Osteoblast (primary cell): ENCODE data around the gene EXD3. TPM values are rescaled to one million over a fixed set of nuclear protein-coding genes. Genes with fewer than 3 reads are reported as not detected.

ENCODE experiments used
- DNase-seq: peaks from one replicate; pipeline ENCODE4 v3.0.0; 2011; ENCODE audit warnings: low spot score, mixed read lengths; ENCODE audit not compliant: insufficient read length; ENCODE audit errors: missing footprints
- H2AFZ ChIP-seq: 2 replicates; pipeline ENCODE4 v1.6.0; 2011; ENCODE audit warnings: mild to moderate bottlenecking, low read length
- H3K27ac ChIP-seq: 2 replicates; pipeline ENCODE4 v1.5.1; 2011; ENCODE audit warnings: mild to moderate bottlenecking, low read depth, low read length, moderate library complexity
- H3K27me3 ChIP-seq: 2 replicates; pipeline ENCODE4 v1.6.0; 2012; ENCODE audit warnings: mild to moderate bottlenecking, control low read depth, inconsistent platforms, low read length, moderate library complexity; ENCODE audit not compliant: insufficient read depth
- H3K36me3 ChIP-seq: 2 replicates; pipeline ENCODE4 v1.5.1; 2011; ENCODE audit warnings: mild to moderate bottlenecking, low read length, control low read depth, moderate library complexity; ENCODE audit not compliant: insufficient read depth
- H3K4me1 ChIP-seq: 2 replicates; pipeline ENCODE4 v1.5.1; 2011; ENCODE audit warnings: mild to moderate bottlenecking, low read length, control low read depth, moderate library complexity; ENCODE audit not compliant: insufficient read depth
- H3K4me2 ChIP-seq: 2 replicates; pipeline ENCODE4 v1.6.0; 2011; ENCODE audit warnings: mild to moderate bottlenecking, low read length; ENCODE audit not compliant: insufficient read depth
- H3K4me3 ChIP-seq: fragments of 200-600 bp; sonication (generic); 3 replicates; pipeline ENCODE4 v1.5.1; 2012; ENCODE audit warnings: mild to moderate bottlenecking, low read length, inconsistent platforms; ENCODE audit not compliant: insufficient read depth
- H3K79me2 ChIP-seq: 2 replicates; pipeline ENCODE4 v1.6.0; 2012; ENCODE audit warnings: mild to moderate bottlenecking, low read length, control low read depth, inconsistent platforms; ENCODE audit not compliant: insufficient read depth
- H3K9me3 ChIP-seq: 2 replicates; pipeline ENCODE4 v1.5.1; 2011; ENCODE audit warnings: low read depth, low read length, control low read depth
- H4K20me1 ChIP-seq: 2 replicates; pipeline ENCODE4 v1.6.0; 2012; ENCODE audit warnings: mild to moderate bottlenecking, low read length, control low read depth; ENCODE audit not compliant: insufficient read depth
- total RNA-seq: library from RNA; depleted of rRNA; stranded (reverse); fragments of >200 nt; gene quantifications from 2 replicates; pipeline ENCODE4 v1.2.3, GENCODE V29; 2012
- TF ChIP-seq, protein P1 (sequence below): IDR thresholded peaks from 2 replicates; pipeline ENCODE4 v1.5.1; 2011; ENCODE audit warnings: mild to moderate bottlenecking, low read depth, low read length, moderate library complexity; ENCODE audit errors: extremely low read depth

EXD3 gene
- total RNA-seq, 1 donor: 7.6 TPM

DNA sequence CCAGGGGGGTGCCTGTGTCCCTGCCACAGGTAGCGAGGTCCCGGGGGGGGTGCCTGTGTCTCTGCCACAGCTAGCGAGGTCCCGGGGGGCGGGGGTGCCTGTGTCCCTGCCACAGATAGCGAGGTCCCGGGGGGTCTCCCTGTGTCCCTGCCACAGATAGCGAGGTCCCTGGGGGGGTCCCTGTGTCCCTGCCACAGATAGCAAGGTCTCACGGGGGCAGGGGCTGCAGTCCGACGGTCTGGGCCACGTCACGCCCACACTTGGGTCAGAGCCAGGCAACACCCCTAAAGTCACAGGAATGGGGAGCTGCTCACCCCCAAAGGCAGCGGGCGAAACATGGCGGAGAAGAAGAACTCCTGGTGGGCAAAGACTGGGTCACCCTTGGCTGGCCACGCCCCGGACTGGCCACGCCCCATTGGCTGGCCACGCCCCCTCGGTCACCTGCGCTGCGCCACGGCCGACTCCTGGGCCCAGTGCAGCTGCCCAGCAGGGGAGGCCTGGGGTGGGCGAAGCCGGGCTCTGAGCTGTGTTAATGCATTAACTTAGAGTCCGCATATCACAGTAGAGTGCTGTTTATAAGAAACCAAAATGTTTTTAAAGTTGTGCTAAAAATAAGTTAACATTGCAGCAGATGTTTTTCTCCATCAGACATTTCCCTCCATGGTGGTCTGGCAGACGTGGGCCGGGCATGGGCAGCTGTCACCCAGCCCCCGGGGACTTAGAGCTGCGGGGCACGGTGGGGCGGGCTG, 7.2 kb upstream of the EXD3 start:
- DNase-seq: peak; percentile 74
- Histone ChIP-seq H3K27ac (no peak overlapping the region), H3K4me3 (no peak overlapping the region), H3K4me1 (no peaks in the 10 kb centered on the region), H3K4me2 (no peak overlapping the region), H3K36me3 (no peaks in the 10 kb centered on the region), H4K20me1 (no peaks in the 10 kb centered on the region), H3K9me3 (no peaks in the 10 kb centered on the region), H3K27me3 (no peaks in the 10 kb centered on the region), H3K79me2 (no peaks in the 10 kb centered on the region), H2AFZ (no peak overlapping the region)
- TF ChIP-seq, protein P1, sequence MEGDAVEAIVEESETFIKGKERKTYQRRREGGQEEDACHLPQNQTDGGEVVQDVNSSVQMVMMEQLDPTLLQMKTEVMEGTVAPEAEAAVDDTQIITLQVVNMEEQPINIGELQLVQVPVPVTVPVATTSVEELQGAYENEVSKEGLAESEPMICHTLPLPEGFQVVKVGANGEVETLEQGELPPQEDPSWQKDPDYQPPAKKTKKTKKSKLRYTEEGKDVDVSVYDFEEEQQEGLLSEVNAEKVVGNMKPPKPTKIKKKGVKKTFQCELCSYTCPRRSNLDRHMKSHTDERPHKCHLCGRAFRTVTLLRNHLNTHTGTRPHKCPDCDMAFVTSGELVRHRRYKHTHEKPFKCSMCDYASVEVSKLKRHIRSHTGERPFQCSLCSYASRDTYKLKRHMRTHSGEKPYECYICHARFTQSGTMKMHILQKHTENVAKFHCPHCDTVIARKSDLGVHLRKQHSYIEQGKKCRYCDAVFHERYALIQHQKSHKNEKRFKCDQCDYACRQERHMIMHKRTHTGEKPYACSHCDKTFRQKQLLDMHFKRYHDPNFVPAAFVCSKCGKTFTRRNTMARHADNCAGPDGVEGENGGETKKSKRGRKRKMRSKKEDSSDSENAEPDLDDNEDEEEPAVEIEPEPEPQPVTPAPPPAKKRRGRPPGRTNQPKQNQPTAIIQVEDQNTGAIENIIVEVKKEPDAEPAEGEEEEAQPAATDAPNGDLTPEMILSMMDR: no peak

DNA sequence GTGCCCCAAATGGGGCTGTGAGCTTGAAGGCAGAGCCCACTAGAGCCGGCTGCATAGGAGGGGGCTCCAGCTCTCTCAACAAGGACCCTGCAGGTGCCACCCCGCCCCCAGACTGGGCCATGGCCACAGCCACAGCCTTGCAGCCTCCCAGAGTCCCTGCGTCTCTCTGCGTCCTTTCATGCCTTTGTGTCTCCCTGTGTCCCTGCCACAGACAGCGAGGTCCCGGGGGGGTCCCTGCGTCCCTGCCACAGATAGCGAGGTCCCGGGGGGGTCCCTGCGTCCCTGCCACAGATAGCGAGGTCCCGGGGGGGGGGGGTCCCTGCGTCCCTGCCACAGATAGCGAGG, 6.6 kb upstream of the EXD3 start:
- Histone ChIP-seq H3K79me2 (no peaks in the 10 kb centered on the region), H3K27ac (no peak overlapping the region), H3K4me1 (peaks cover 4% of the 10 kb centered on the region), H3K36me3 (no peaks in the 10 kb centered on the region), H3K27me3 (no peaks in the 10 kb centered on the region), H2AFZ (no peak overlapping the region), H3K4me3 (no peak overlapping the region), H4K20me1 (no peaks in the 10 kb centered on the region), H3K4me2 (no peak overlapping the region), H3K9me3 (no peaks in the 10 kb centered on the region)
- TF ChIP-seq, protein P1: no peak
- no peak for DNase-seq

DNA sequence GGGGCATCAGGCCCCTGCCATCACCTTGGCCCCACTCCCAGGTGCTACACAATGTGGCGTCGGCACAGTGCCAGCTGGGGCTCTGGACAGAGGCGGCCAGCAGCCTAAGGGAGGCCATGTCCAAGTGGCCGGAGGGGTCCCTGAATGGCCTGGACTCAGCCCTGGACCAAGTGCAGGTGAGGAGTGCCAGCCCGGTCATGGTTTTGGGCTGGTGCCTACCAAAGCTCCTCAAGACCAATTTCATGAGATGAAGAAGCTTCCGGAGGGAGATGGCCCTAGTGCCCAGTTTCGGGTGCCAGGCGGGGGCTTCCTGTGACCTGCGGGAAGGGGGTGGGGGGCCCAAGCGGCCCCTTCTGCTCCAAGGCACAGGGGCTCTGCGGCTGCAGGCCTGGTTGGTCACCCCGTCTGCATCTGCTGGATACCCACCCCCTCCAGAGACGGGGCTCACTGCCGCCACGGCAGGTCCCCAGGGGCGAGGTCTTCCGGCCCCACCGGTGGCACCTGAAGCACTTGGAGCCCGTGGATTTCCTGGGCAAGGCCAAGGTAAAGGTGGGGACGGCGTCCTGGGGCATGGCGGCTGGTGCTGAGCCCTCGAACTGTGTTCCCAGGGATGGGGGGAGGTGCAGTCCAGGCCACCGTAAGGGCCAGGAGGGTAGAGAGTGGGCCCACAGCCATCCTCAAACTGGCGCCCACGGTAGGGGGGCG, 6.0 kb upstream of the EXD3 start:
- Histone ChIP-seq H3K36me3 (no peaks in the 10 kb centered on the region), H3K79me2 (no peaks in the 10 kb centered on the region), H3K4me1 (peaks cover 4% of the 10 kb centered on the region), H3K27ac (no peak overlapping the region), H3K4me3 (no peak overlapping the region), H3K9me3 (no peaks in the 10 kb centered on the region), H4K20me1 (no peaks in the 10 kb centered on the region), H2AFZ (no peak overlapping the region), H3K27me3 (no peaks in the 10 kb centered on the region), H3K4me2 (no peak overlapping the region)
- TF ChIP-seq, protein P1: no peak
- DNase-seq: no peak

DNA sequence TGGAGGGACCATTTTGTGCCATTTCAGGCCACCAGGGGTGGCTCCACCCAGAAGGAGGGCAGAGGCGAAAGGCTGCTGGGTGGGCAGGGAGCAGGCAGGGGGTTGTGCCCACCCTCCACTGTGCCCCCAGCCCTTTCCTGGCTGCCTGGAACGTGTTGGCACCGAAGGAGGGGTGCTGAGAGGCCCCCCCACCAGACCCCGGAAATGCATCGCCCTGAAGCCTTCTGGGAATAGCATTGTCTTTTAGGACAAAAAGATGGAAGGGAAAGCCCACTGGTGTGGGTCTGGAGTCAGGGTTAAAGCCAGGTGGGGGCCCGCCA, 5.3 kb upstream of the EXD3 start:
- H3K27ac ChIP-seq: no peak overlapping the region
- DNase-seq: no peak
- H3K4me1 ChIP-seq: peaks cover 4% of the 10 kb centered on the region
- no peak overlapping the region for H3K4me3 ChIP-seq
- TF ChIP-seq, protein P1: no peak
- no peaks in the 10 kb centered on the region for H3K9me3 ChIP-seq
- no peaks in the 10 kb centered on the region for H3K36me3 ChIP-seq
- no peaks in the 10 kb centered on the region for H3K79me2 ChIP-seq
- H3K4me2 ChIP-seq: no peak overlapping the region
- no peaks in the 10 kb centered on the region for H4K20me1 ChIP-seq
- no peak overlapping the region for H2AFZ ChIP-seq
- no peaks in the 10 kb centered on the region for H3K27me3 ChIP-seq
